Stimulated activated CD8-positive, alpha-beta memory T cell treated with anti-CD3 and anti-CD28 coated beads, Interleukin-4, amount 100 ng/mL, for 48 hours (primary cell): ENCODE measurements around the gene OLFM2.
"Not testable (repeated sequence)": the region's sequence is repeated elsewhere in the genome, so short reads cannot be mapped to it uniquely, and the experiment has no call there.

Source experiments
- DNase-seq: peaks from one replicate; pipeline ENCODE4 v3.0.0-alpha.2; 2020

The OLFM2 gene

GRCh38 chr19:9823816-9824215 lies 112.5 kb downstream of the OLFM2 start:
- DNase-seq = no peak

GRCh38 chr19:9820034-9820433 lies 116.3 kb downstream of the OLFM2 start:
- not testable (repeated sequence) for DNase-seq

- DNase-seq = no peak
Observed at GRCh38 chr19:9819596-9819909, 116.8 kb downstream of the OLFM2 start.

GRCh38 chr19:9818734-9819595 lies 117.3 kb downstream of the OLFM2 start, which contains the start of gene FBXL12:
TSS of gene FBXL12 (minus strand) at chr19:9819079. CDS start at chr19:9818813, 266 bp downstream.
- peak; percentile 100 for DNase-seq

- DNase-seq = no peak
Observed at GRCh38 chr19:9818175-9818733, 118.1 kb downstream of the OLFM2 start.

- DNase-seq = no peak
Observed at GRCh38 chr19:9811139-9811538, 125.2 kb downstream of the OLFM2 start.

GRCh38 chr19:9808855-9809824 lies 127.2 kb downstream of the OLFM2 start:
- no peak for DNase-seq

GRCh38 chr19:9806803-9807202 lies 129.5 kb downstream of the OLFM2 start:
- no peak for DNase-seq
